Effector CD4-positive, alpha-beta T cell (primary cell): ENCODE data around the gene NGDN.
"Not testable (repeated sequence)": the region's sequence is repeated elsewhere in the genome, so short reads cannot be mapped to it uniquely, and the experiment has no call there.

Source experiments
- DNase-seq: peaks from one replicate; pipeline ENCODE4 v3.0.0-alpha.2; 2020

The NGDN gene

DNA sequence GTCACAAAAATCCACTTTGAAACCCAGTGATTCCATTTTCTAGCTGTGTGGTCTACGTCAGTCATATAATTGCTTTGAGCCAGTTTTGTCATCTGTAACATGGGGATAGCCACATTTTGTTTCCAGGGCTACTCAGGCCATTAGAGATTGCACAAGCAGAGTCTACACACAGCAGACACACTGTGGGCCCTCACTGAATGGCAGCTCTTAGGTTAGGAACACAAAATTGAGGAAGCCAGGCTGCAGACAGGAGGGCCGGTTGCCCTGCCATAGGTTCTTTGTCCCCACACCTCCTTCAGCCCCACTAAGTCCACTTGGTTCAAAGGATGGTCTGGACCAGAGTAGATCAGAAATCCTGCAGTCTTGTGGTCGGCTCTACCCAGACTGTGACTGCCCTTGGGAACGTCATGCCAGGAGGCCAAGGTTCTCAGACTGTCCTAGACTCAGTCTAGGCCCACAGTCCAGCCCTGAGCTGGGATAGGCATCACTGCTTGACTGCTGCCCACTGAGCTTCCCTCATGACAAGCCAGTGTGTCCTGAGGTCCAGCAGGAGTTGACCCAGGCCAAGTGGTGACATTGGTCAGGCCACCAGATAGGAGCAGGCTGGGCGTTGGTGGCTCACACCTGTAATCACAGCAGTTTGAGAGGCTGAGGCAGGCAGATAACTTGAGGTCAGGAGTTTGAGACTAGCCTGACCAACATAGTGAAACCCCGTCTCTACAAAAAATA is 30.2 kb upstream of the NGDN start:
- no peak for DNase-seq

GRCh38 chr14:23441076-23441475 is 28.4 kb upstream of the NGDN start:
- DNase-seq, result no peak

DNA sequence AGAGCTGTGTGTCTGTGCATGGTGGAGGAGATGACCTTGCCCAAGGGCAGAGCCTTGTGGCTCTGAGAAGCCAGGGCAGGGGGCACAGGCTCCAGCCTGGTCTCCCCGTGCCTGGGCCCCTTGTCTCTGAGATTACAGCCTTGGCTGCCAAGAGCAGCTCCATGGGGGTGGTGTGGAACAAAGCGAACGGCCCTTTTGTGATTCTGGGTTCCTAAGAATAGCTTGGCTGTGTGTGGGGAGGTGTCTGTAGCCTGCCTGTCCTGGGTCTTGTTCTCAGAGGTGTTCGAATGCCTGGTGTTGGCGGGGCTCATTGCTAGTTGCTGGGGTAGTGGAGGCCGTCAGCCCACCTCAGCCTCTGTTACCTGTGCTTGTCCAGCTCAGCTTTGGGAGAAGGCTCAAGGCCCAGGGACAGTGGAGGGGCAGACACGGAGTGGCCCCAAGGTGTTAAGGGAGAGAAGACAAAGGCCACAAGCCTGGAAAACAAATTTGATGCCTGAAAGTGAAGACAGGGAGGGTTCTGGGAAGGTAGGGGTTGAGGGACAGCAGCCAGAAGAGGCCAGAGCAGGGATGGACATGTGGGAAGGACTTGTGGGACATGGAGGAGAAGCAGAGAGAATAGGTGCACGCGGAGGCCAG is 26.7 kb upstream of the NGDN start:
- DNase-seq, result no peak

- no peak for DNase-seq
Measured at GRCh38 chr14:23443411-23443812, 26.1 kb upstream of the NGDN start.

DNA sequence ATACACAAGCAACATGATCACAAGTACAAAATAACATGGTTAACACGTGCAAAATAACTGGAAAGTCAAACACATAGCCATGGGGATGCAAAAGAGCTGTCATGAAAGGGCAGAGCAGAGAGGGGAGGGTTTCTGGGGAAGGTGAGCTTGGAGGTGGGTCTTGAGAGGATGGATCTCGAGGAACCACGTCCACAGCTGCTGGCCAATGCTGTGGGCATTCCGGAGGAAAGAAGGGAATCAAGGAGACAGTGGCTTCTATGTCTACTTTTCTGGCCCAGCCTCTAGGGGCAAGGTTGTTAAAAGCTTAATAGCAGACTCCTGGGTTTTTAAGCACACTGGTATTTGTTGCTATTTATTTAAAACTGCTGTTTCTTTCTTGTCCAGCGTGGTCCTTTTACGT is 25.6 kb upstream of the NGDN start:
- DNase-seq, result no peak

DNA sequence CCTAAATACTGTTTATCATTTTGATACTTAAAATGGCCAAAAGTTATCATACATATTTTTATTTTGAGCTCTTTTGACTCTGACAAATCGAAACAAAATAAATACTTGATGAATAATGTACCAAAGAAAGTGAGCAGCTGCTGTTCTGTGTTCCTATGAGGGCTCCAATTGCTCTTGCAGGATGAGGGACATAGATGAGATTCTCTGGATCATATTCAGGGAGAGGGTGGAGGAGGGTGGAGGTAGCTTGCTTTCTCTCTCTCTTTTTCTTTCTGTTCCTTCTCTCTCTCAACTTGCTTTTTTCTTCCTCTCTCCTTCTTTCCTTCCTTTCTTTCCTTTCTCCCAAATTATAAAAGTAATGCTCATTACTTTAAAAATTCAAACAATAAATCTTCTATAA is 25.2 kb upstream of the NGDN start:
- no peak for DNase-seq

GRCh38 chr14:23445773-23446172 is 23.7 kb upstream of the NGDN start:
- DNase-seq, result no peak

GRCh38 chr14:23446291-23446851 is 23.1 kb upstream of the NGDN start:
- DNase-seq, result no peak

DNA sequence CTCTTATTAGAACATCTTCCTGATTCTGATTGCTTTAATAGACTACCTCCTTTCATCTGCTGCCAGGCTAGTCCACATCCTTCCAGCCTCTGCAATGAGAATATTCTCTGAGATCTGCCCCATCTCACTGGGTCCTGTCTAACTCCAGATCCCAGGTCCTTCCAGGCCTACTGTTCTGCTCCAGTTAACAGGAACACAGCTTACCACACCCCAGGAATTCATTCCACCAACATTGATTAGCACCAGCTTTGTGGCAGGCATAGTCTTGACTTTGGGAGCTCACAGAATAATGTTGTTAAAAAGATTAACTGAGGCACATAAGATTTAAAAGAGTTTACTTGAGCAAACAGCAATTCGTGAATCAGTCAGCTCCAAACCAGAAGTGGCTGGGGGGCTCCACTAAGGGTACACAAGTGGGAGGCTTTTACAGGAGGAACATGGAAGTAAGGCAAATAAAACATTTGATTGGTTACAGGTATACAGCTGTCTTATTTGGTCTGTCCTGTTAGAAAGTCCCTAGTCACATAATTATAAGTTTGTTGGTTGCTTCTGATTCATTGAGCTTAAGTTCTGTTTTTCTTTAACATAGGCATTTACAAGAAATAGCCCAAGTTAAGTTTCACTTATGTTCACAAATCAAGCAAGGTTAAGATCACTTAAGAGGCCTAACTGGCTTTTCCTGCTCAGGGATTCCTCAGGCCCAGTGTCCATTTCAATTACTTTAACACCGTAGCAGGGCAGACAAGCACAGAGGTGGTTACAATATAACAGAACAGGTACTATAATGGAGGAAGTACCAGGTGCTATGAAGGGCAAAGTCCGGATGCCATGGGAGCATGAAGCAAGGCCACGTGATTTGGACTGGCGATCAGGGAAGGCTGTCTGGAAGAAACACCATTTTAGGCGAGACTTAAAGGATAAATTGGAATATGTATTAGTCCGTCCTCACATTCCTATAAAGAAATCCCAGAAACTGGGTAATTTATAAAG is 21.8 kb upstream of the NGDN start:
- no peak for DNase-seq

GRCh38 chr14:23449314-23449713 is 20.2 kb upstream of the NGDN start:
- no peak for DNase-seq

DNA sequence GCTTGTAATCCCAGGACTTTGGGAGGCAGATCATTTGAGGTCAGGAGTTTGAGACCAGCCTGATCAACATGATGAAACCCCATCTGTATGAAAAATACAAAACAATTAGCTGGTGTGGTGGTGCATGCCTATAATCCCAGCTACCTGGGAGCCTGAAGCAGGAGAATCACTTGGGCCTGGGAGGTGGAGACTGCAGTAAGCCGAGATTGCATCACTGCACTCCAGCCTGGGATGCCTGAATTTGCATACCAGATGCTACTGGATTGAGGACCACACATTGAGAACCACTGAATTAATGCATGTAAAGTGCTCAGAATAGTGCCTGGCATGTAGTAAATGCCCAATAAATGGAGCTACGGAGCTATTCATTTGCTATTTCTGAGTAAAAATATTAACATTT is 19.1 kb upstream of the NGDN start:
- DNase-seq, result no peak

GRCh38 chr14:23452237-23452636 is 17.3 kb upstream of the NGDN start:
- DNase-seq, result no peak

DNA sequence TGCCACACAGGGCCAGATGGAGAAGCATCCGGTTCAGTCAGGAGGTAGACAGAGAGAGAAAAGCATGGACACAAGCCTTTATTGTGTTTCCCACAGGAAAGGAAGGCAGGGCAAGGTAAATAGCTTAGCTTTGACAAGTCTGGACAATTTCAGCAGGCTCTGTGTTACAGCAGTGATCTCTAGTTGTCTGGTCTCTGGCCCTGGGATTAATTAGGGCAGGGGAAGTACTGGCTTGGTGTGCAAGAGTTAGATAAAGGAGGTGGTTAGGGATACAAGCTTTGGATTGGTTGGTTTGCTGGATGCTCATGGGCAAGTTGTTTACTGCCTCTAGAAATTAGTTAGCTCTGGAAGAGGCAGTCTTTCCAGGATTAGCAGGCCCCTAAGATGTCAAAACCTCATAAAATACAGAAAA is 15.1 kb upstream of the NGDN start:
- no peak for DNase-seq

GRCh38 chr14:23456883-23457586 is 12.5 kb upstream of the NGDN start:
- not testable (repeated sequence) for DNase-seq

DNA sequence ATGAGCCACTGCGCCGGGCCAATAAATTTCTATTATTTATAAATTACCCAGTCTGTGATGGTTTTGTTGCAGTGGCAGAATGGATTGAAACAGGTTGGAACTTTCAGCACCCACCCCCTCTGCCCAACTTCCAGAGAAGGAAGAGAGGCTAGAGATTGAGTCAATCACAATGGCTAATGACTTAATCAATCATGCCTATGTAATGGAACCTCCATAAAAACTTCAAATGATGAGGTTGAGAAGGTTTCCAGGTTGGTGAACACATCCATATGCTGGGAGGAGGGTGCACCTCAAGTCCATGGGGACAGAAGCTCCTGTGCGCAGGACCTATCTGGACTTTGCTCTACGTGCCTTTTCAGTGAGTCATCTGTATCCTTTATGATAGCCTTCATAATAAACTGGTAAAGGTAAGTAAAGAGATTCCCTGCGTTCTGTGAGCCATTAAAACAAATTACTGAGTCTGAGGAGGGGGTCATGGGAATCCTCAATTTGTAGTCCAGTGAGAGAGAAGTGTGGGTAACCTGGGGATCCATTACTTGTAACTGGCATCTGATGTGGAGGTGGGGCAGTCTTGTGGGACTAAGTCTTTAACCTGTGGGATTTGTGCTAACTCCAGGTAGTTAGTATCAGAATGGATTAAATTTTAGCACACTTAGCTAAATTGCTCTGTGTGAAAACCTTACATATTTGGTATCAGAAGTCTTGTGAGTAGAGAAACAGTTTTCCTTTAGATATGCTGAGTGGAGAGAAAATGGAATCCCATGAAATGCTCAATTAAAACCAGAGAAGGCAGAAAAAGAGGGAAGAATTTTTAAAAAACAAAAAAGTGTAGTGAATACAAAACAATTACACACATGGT is 11.7 kb upstream of the NGDN start:
- DNase-seq, result no peak

DNA sequence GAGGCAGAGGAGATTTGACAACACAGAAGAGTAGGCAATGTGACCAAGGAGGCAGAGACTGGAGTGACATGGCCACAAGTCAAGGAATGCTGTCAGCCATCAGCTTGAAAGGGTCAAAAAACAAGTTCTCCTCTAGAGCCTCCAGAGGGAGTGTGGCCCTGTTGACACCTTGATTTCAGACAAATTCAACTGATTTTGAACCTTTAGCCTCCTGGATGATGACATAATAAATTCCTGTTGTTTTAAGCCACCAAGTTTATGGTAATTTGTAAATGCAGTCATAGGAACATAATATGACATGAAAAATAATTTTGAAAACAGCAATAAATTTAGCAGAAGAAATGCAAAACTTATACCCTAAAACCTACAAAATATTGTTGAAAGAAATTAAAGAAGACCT is 8.5 kb upstream of the NGDN start:
- no peak for DNase-seq

DNA sequence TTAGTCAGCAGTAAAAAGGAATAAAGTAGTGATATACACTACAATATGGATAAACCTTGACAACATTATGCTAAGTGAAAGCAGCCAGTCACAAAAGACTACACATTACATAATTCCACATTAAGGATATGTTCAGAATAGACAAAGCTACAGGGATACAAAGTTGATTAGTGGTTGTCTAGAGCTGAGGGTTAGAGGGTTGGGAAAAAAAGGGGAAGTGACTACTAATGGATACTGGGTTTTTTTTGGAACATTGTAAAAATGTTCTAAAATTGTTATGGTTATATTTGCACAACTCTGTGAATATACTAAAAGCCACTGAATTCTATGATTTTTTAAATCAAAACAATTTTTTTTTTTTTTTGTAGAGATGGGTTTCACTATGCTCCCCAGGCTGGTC is 4.8 kb upstream of the NGDN start:
- no peak for DNase-seq

GRCh38 chr14:23465261-23465660 is 4.2 kb upstream of the NGDN start:
- DNase-seq, result no peak

GRCh38 chr14:23468704-23469126 is 788 bp upstream of the NGDN start:
- DNase-seq, result no peak

DNA sequence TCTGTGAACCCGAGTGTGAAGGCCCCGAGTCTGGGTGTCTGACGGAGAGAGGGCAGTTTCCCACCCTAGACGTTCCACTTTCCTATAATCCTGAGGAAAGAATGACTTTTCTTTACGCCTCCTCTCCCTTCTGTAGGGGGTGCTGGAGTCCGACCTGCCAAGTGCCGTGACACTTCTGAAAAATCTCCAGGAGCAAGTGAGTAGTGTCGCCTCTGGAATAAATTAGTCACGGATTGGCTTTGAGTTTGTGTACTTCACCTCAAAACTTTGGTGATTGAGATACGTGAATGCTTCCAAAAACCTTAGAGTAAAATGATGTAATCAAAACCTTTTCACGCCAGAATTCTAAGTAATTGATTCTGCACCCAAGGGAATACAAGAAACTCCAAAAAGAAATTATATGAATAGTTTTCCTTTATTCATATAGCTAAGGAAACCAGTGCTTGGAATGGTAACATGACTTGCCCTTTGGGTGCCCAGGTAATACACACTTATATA is 452 bp downstream of the NGDN start:
- no peak for DNase-seq

DNA sequence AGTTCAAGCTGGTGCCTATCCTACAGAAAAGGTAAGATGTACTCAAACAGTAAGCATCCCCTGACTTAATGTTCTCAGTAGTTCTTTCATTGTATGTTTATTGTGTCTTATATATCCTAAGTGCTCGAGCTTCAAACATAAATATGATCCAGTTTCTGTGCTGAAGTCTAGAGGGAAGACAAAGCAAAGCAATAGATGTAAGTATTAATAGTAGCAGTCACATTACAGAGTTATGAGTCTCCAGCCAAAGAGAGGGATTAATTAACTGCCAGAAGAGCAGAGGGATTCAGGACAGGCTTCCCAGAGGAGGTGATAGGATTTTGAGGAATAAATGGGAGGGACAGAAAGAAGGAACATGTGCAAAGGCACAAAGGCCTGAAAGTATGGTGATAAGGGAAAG is 1.4 kb downstream of the NGDN start:
- no peak for DNase-seq
